Astrocyte of the spinal cord (primary cell): ENCODE results near the gene RPL41.

Experiments
- DNase-seq: peaks from one replicate; pipeline ENCODE4 v3.0.0; 2011; ENCODE audit warnings: low read depth, low spot score
- H3K4me3 ChIP-seq: 2 replicates; pipeline ENCODE4 v1.5.1; 2011; ENCODE audit warnings: low read depth, mild to moderate bottlenecking, low read length, moderate library complexity
- CTCF ChIP-seq: IDR thresholded peaks from 2 replicates; pipeline ENCODE4 v1.5.1; 2012; ENCODE audit warnings: low read depth, mild to moderate bottlenecking, low read length, inconsistent platforms
- in situ Hi-C: cut with HindIII; loops from 2 replicates; pipeline ENCODE4 v1.10.0; 2017; ENCODE audit warnings: low sequenced_read_pairs

The RPL41 gene

GRCh38 chr12:56158029-56158925, 41.8 kb downstream of the RPL41 start, which contains the start of gene MYL6:
TSS of gene MYL6 (plus strand) at chr12:56158359. CDS start at chr12:56158402, 43 bp downstream.
- peak; percentile 98 for DNase-seq
- in situ Hi-C loops, result no loop called here

GRCh38 chr12:56158926-56159461, 42.6 kb downstream of the RPL41 start:
- DNase-seq, result peak; percentile 70
- TF ChIP-seq CTCF, result no peak
- peak overlapping the region; percentile 83 for H3K4me3 ChIP-seq
- in situ Hi-C loops, result no loop called here

More at GRCh38 chr12:56158029-56158925, 41.8 kb downstream of the RPL41 start, which contains the start of gene MYL6:
- no peak for TF ChIP-seq CTCF
- peak within 1 kb of the TSS; percentile 83 for H3K4me3 ChIP-seq

GRCh38 chr12:56159482-56160192, 43.2 kb downstream of the RPL41 start:
- in situ Hi-C loops, result no loop called here
- no peak for DNase-seq
- no peak for TF ChIP-seq CTCF
- H3K4me3 ChIP-seq, result peak overlapping the region; percentile 83

GRCh38 chr12:56160193-56160763, 43.8 kb downstream of the RPL41 start:
- H3K4me3 ChIP-seq, result peak overlapping the region; percentile 83
- in situ Hi-C loops, result no loop called here
- DNase-seq, result no peak
- TF ChIP-seq CTCF, result no peak

- peak overlapping the region; percentile 83 for H3K4me3 ChIP-seq
- in situ Hi-C loops, result no loop called here
- no peak for DNase-seq
- no peak for TF ChIP-seq CTCF
These were observed 44.7 kb downstream of the RPL41 start for GRCh38 chr12:56160894-56161689.
